Osteocyte (in vitro differentiated cells): ENCODE data around the gene WDR7. TPM values are rescaled to one million over a fixed set of nuclear protein-coding genes. Genes with fewer than 3 reads are reported as not detected.

Experiments
- DNase-seq: peaks from one replicate; pipeline ENCODE4 v3.0.0; 2021; ENCODE audit warnings: mixed read lengths; ENCODE audit not compliant: unreplicated experiment; ENCODE audit errors: extremely low spot score
- H3K27ac Mint-ChIP-seq: one replicate; pipeline ENCODE4 v1.8.0; 2021; ENCODE audit warnings: mild to moderate bottlenecking, mixed read lengths; ENCODE audit not compliant: unreplicated experiment
- H3K27me3 Mint-ChIP-seq: one replicate; pipeline ENCODE4 v1.8.0; 2021; ENCODE audit warnings: mixed read lengths; ENCODE audit not compliant: unreplicated experiment
- H3K36me3 Mint-ChIP-seq: one replicate; pipeline ENCODE4 v1.8.0; 2021; ENCODE audit warnings: mixed read lengths; ENCODE audit not compliant: unreplicated experiment
- H3K4me1 Mint-ChIP-seq: one replicate; pipeline ENCODE4 v1.8.0; 2021; ENCODE audit warnings: mixed read lengths; ENCODE audit not compliant: unreplicated experiment
- H3K4me3 Mint-ChIP-seq: one replicate; pipeline ENCODE4 v1.8.0; 2021; ENCODE audit warnings: mild to moderate bottlenecking, moderate library complexity, mixed read lengths; ENCODE audit not compliant: unreplicated experiment
- H3K9me3 Mint-ChIP-seq: one replicate; pipeline ENCODE4 v1.8.0; 2021; ENCODE audit warnings: mixed read lengths; ENCODE audit not compliant: unreplicated experiment
- CTCF ChIP-seq: fragments of 200-600 bp; sonication (generic); IDR thresholded peaks from 2 replicates; pipeline ENCODE4 v1.5.0; 2021; ENCODE audit warnings: antibody characterized with exemption, mild to moderate bottlenecking, moderate library complexity
- total RNA-seq: library from RNA; stranded (reverse); gene quantifications from 2 replicates; pipeline ENCODE4 v1.2.1, GENCODE V29; 2021

WDR7 gene
- total RNA-seq, 1 donor from 2014 or later = 25.9 TPM

DNA sequence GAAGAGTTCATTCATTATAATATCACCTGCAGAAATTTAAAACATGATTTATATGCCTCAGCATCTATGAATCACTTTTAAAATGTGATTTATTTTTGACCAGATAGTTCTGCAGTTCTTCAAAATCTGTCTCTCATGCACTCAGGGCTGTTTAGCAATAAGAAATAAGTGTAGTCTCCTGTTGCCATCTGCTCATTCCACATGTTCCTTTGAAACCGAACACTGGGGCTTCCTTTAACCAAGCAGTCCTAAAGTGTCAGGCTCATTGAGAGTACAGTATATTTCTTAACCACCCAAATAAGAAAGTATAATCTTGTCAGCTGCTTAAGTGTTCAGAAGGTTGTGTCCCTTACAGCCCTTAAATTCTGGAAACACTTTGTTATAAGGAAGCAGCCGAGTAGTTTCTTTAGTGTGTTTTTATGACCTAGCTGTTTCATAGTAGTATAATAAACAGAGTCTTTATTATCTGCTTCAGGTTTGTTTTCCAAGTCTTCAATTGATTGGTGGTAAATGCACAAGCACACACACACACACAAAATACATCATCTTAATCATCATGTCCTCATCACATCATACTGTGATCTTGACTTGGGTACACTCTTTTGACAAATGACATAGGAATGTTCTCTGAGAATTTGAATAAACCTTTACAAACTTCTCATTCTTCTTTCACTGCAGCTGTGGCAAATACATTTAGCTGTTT, 10.4 kb downstream of the WDR7 start:
- Mint-ChIP-seq H3K4me3 (no peak overlapping the region), H3K27ac (no peak overlapping the region), H3K4me1 (peaks cover 6% of the 10 kb centered on the region), H3K27me3 (no peaks in the 10 kb centered on the region), H3K9me3 (peaks cover 11% of the 10 kb centered on the region), H3K36me3 (no peaks in the 10 kb centered on the region)
- DNase-seq = no peak
- no peak for TF ChIP-seq CTCF

DNA sequence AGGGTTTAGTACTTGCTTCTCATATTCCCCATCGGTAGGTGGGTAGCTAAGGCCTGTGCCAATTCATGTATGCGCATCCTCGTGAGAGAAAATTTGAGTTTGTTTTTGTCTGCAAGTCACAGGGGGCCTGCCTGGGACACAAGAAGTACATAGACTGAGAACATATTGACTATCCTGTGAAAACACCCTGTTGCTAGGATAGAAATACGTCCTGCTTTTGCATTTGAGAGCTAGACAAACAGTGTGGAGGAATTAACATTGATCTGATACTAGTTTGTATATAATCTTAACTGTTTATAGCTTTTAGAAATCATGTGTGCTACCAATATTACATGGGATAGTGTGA, 10.9 kb downstream of the WDR7 start:
- Mint-ChIP-seq H3K27me3 (no peaks in the 10 kb centered on the region), H3K4me3 (no peak overlapping the region), H3K36me3 (no peaks in the 10 kb centered on the region), H3K27ac (no peak overlapping the region), H3K9me3 (peaks cover 12% of the 10 kb centered on the region), H3K4me1 (peaks cover 6% of the 10 kb centered on the region)
- TF ChIP-seq CTCF = no peak
- no peak for DNase-seq

DNA sequence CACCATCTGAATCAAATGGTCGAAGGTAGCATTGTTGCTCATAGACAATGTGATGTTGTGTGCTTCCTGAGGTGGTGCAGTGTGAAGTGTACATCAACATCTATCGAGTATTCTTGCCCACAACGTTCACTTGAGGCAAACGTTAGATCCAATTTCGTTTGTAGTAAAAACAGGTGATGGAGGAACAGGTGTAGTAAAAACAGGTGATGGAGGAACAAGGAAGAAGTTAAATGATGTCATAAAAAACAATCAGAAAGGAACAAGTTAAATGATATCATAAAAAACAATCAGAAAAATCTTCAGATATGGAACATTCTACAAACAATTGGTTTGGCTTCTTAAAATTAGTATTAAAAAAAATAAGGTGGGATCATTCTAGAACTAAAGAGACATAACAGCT, 11.3 kb downstream of the WDR7 start:
- Mint-ChIP-seq H3K36me3 (no peaks in the 10 kb centered on the region), H3K9me3 (peaks cover 15% of the 10 kb centered on the region), H3K4me1 (peaks cover 6% of the 10 kb centered on the region), H3K4me3 (no peak overlapping the region), H3K27ac (no peak overlapping the region), H3K27me3 (no peaks in the 10 kb centered on the region)
- no peak for DNase-seq
- no peak for TF ChIP-seq CTCF

DNA sequence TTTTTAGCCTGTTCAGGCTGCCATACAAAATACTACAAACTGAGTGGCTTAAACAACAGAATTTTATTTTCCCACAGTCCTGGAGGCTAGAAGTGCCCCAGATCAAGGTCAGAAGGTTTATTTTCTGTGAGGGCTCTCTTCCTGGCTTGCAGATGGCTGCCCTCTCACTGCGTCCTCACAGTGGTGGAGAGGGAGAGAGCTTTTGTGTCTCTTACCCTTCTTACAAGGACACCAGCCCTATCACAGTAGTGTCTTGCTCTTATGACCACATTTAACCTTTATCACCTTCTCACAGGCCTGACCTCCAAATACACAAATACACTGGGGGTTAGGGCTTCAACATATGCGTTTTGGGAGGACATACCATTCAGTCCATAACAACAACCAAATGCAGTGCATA, 11.7 kb downstream of the WDR7 start:
- H3K36me3 Mint-ChIP-seq = no peaks in the 10 kb centered on the region
- DNase-seq = no peak
- H3K27me3 Mint-ChIP-seq = no peaks in the 10 kb centered on the region
- no peak overlapping the region for H3K27ac Mint-ChIP-seq
- peaks cover 6% of the 10 kb centered on the region for H3K4me1 Mint-ChIP-seq
- peaks cover 15% of the 10 kb centered on the region for H3K9me3 Mint-ChIP-seq
- no peak overlapping the region for H3K4me3 Mint-ChIP-seq
- TF ChIP-seq CTCF = no peak

DNA sequence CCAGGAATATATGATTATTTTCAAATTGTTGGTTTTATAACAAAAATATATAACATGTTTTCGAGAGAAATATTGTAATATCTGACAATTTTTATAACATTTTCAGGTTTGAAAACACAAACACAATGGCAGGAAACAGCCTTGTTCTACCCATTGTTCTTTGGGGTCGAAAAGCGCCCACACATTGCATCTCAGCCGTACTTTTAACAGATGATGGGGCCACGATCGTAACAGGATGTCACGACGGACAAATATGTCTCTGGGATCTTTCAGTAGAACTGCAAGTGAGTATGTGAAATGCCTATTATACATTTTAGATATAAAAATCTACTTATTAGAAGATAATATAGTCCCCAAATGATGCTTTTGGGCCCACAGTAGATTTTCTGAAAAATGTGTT, 21.2 kb downstream of the WDR7 start:
- DNase-seq = no peak
- no peaks in the 10 kb centered on the region for H3K9me3 Mint-ChIP-seq
- H3K4me3 Mint-ChIP-seq = no peak overlapping the region
- TF ChIP-seq CTCF = no peak
- H3K4me1 Mint-ChIP-seq = peaks cover 2% of the 10 kb centered on the region
- peaks cover 13% of the 10 kb centered on the region for H3K36me3 Mint-ChIP-seq
- no peak overlapping the region for H3K27ac Mint-ChIP-seq
- H3K27me3 Mint-ChIP-seq = no peaks in the 10 kb centered on the region
